Muscle of leg (tissue), 11 donors: ENCODE measurements around the gene GPD2. TPM values are rescaled to one million over a fixed set of nuclear protein-coding genes. Genes with fewer than 3 reads are reported as not detected.

Source experiments
- DNase-seq: peaks from one replicate; pipeline ENCODE4 v3.0.0; 2013
- H3K27ac ChIP-seq: one replicate; pipeline ENCODE4 v1.5.1; 2013; ENCODE audit warnings: mild to moderate bottlenecking, low read length, control low read depth
- H3K27me3 ChIP-seq: one replicate; pipeline ENCODE4 v1.6.1; 2013; ENCODE audit warnings: low read length; ENCODE audit not compliant: control insufficient read depth, insufficient read depth
- H3K36me3 ChIP-seq: one replicate; pipeline ENCODE4 v1.6.1; 2013; ENCODE audit warnings: low read length; ENCODE audit not compliant: control insufficient read depth, insufficient read depth
- H3K4me1 ChIP-seq: one replicate; pipeline ENCODE4 v1.6.1; 2013; ENCODE audit warnings: low read length; ENCODE audit not compliant: control insufficient read depth, insufficient read depth
- H3K4me3 ChIP-seq: one replicate; pipeline ENCODE4 v1.5.1; 2013; ENCODE audit warnings: low read length, control low read depth
- H3K9me3 ChIP-seq: replicated peaks from 2 replicates; pipeline ENCODE4 v1.6.1; 2013; ENCODE audit warnings: low read depth, low read length; ENCODE audit not compliant: control insufficient read depth
- WGBS: methylation state at CpG from one replicate; pipeline ENCODE4 v1.1.5; 2013; ENCODE audit warnings: missing lambda C conversion rate; ENCODE audit not compliant: insufficient coverage; 5-methylcytosine and 5-hydroxymethylcytosine counted together
- polyA plus RNA-seq, 8 donors: library from polyadenylated mRNA; unstranded; fragments of 120-200 nt; gene quantifications; one replicate each; pipeline versions ENCODE4 v1.2.1 to v1.2.3, GENCODE V29; 2013; ENCODE audit warnings: inconsistent platforms in 1 of 8, low replicate concordance in 1 of 8; ENCODE audit not compliant: insufficient read length in 8 of 8, insufficient read depth in 1 of 8
- total RNA-seq: library from RNA; stranded (reverse); fragments of 120-200 nt; gene quantifications from one replicate; pipeline ENCODE4 v1.2.4, GENCODE V29; 2013

The GPD2 gene
- total and polyA plus RNA-seq, 9 donors, result 8.0 to 20.7 (median 11.2) TPM

GRCh38 chr2:156455361-156455975, 19.3 kb downstream of the GPD2 start:
- no peak for DNase-seq
- no peaks in the 10 kb centered on the region for H3K36me3 ChIP-seq
- H3K4me3 ChIP-seq, result no peak overlapping the region
- WGBS, result no CpG with 5 or more reads among the region's 2 CpGs
- no peak overlapping the region for H3K27ac ChIP-seq
- no peaks in the 10 kb centered on the region for H3K27me3 ChIP-seq
- peaks cover 2% of the 10 kb centered on the region for H3K9me3 ChIP-seq
- peaks cover 4% of the 10 kb centered on the region for H3K4me1 ChIP-seq

DNA sequence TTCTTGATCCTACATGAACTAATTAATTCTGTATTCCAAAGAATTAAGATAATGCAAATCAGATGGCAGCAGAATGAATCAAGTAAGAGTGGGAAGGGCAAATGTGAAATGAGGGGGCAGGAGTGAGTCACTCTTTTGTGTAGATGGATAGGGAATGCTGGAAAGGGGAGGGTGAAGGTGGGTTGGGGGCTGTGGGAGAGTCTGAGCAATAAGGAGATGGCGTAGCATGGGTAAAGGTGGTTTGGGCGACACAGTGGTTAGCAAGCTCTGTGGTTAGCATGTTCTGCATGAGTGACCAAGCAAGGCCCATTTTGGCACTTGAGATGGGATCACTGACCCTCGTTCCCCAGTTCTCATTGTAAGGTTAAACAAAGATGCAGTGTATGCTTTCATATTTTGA, 20.4 kb downstream of the GPD2 start:
- Histone ChIP-seq H3K4me1 (peaks cover 4% of the 10 kb centered on the region), H3K27me3 (no peaks in the 10 kb centered on the region), H3K9me3 (peaks cover 2% of the 10 kb centered on the region), H3K36me3 (no peaks in the 10 kb centered on the region), H3K4me3 (no peak overlapping the region), H3K27ac (no peak overlapping the region)
- no peak for DNase-seq
- 93% methylated on average over 2 of the region's 3 CpGs for WGBS

DNA sequence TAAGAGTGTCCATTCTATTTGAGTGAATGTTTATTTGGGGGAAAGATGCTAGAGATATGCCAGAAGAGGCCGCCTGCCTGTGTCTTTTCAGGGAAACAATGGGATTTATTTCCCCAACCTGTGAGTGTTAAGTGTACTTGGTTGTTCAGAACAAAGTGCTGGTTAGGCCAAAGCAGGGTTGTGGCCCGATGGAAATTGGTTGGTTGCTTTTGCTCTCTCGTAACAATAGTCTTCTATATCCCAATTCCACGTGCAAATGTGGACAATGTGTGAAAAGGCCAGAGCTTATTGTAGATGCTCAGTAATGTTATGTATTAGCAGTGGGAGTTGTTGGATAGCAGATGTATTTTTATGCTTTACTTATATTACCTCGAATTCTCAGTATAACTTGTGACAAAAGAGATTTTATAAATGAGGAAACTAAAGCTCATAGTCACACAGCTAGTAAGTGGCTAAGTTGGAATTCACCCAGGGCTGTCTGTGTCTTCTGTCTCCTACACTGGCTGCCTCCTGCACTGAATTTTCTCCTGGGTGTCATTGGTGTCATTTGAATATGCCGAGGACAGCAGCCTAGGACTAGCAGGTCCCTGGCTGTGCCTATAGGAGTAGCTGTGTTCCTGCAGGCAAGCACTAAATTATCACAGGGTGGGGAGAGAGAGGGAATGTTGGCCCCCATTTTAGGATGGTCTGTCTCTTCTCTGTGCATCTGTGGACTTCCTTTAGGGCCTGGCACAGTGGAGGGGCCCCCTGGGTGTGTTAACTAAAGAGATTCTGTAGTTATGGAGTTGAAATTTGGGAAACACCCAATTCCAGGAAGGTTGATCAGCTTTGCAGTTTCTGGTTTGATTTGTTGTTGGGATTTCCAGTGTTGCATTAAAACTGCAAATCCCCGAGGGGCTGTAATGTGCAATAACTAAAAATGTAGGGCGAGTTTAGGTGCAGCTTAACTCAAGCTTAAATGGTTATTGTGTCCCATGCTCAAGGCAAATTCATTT, 21.6 kb downstream of the GPD2 start:
- peaks cover 4% of the 10 kb centered on the region for H3K4me1 ChIP-seq
- no peak overlapping the region for H3K4me3 ChIP-seq
- DNase-seq, result peak; percentile 25
- H3K36me3 ChIP-seq, result no peaks in the 10 kb centered on the region
- no peak overlapping the region for H3K27ac ChIP-seq
- 63% methylated on average over 2 of the region's 8 CpGs for WGBS
- H3K27me3 ChIP-seq, result no peaks in the 10 kb centered on the region
- H3K9me3 ChIP-seq, result no peaks in the 10 kb centered on the region

GRCh38 chr2:156459720-156460119, 23.5 kb downstream of the GPD2 start:
- DNase-seq, result no peak
- H3K9me3 ChIP-seq, result no peaks in the 10 kb centered on the region
- H3K4me1 ChIP-seq, result peaks cover 4% of the 10 kb centered on the region
- H3K36me3 ChIP-seq, result no peaks in the 10 kb centered on the region
- H3K4me3 ChIP-seq, result no peak overlapping the region
- 82% methylated on average over 3 of the region's 4 CpGs for WGBS
- H3K27ac ChIP-seq, result no peak overlapping the region
- no peaks in the 10 kb centered on the region for H3K27me3 ChIP-seq

DNA sequence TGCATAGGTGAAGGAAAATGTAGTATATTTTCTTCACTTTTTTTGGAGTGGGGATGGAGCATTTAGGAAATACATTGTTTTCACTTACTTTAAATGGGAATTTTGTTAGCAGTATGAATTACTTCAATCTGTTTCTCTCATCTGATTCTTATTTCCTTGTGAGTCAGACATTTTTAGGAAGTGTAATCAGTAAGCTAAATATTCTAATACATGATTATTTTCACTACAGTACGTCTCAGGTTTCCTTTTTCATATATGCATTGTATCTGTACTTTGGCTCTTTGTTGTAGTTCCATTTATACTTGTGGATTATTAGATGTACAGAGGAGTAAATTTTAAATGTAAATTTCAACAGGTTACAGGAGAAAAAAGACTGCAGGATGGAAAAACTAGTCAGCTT, 27.9 kb downstream of the GPD2 start:
- H3K36me3 ChIP-seq, result no peaks in the 10 kb centered on the region
- H3K9me3 ChIP-seq, result no peaks in the 10 kb centered on the region
- H3K4me1 ChIP-seq, result peaks cover 2% of the 10 kb centered on the region
- H3K27ac ChIP-seq, result no peak overlapping the region
- DNase-seq, result peak; percentile 9
- H3K27me3 ChIP-seq, result no peaks in the 10 kb centered on the region
- no CpG with 5 or more reads among the region's 1 CpG for WGBS
- no peak overlapping the region for H3K4me3 ChIP-seq

- H3K4me1 ChIP-seq, result peaks cover 2% of the 10 kb centered on the region
Observed at GRCh38 chr2:156465573-156465972, 29.4 kb downstream of the GPD2 start.

DNA sequence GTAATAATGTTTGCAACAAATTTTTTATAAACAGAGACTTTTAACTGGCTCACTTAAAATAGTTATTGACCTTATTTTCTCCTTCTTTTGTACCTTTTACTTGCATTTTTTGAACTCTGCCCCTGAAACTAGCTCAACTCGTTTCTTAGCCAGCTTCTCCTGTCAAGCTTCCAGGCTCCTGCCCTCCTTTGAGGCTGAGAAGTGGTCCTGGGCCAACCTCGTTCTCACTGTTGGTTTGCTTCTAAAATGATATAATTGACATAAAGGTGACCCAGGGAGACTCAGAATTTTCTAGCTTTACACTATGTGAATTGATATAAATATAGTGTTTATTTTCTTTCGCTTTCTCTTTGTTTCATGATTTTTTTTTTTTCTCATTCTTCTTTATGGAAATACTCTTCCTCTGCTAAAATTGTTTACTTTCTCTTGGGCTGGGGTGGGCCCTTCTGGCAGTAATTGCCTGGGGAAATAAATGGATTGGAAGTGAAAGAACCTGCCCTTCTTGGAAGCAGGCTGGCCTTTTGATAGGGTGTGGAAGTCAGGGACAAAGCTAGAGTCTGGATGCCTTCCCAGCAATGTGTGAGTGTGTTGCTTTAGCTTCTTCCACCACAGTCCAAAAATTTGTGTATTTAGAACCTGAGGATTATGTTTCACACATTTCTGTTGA, 30.7 kb downstream of the GPD2 start:
- WGBS, result 17% methylated on average over 1 of the region's 3 CpGs
- H3K36me3 ChIP-seq, result no peaks in the 10 kb centered on the region
- H3K27ac ChIP-seq, result peak overlapping the region; percentile 53
- H3K4me3 ChIP-seq, result no peak overlapping the region
- peak; percentile 92 for DNase-seq
- peaks cover 2% of the 10 kb centered on the region for H3K4me1 ChIP-seq
- no peaks in the 10 kb centered on the region for H3K27me3 ChIP-seq
- H3K9me3 ChIP-seq, result no peaks in the 10 kb centered on the region

More at GRCh38 chr2:156465573-156465972, 29.4 kb downstream of the GPD2 start:
- Histone ChIP-seq H3K27ac (no peak overlapping the region), H3K4me3 (no peak overlapping the region), H3K36me3 (no peaks in the 10 kb centered on the region), H3K9me3 (no peaks in the 10 kb centered on the region), H3K27me3 (no peaks in the 10 kb centered on the region)
- no peak for DNase-seq
- no CpG with 5 or more reads among the region's 2 CpGs for WGBS

- no peak for DNase-seq
- Histone ChIP-seq H3K4me3 (no peak overlapping the region), H3K36me3 (no peaks in the 10 kb centered on the region), H3K27ac (no peak overlapping the region), H3K27me3 (no peaks in the 10 kb centered on the region), H3K9me3 (no peaks in the 10 kb centered on the region), H3K4me1 (peaks cover 2% of the 10 kb centered on the region)
- WGBS, result 36% methylated on average over 6 of the region's 8 CpGs
Observed at GRCh38 chr2:156470975-156471583, 34.9 kb downstream of the GPD2 start.

GRCh38 chr2:156471762-156472161, 35.6 kb downstream of the GPD2 start:
- no peak overlapping the region for H3K4me3 ChIP-seq
- H3K36me3 ChIP-seq, result no peaks in the 10 kb centered on the region
- peaks cover 2% of the 10 kb centered on the region for H3K4me1 ChIP-seq
- H3K27me3 ChIP-seq, result no peaks in the 10 kb centered on the region
- no peak overlapping the region for H3K27ac ChIP-seq
- H3K9me3 ChIP-seq, result no peaks in the 10 kb centered on the region
- DNase-seq, result no peak

DNA sequence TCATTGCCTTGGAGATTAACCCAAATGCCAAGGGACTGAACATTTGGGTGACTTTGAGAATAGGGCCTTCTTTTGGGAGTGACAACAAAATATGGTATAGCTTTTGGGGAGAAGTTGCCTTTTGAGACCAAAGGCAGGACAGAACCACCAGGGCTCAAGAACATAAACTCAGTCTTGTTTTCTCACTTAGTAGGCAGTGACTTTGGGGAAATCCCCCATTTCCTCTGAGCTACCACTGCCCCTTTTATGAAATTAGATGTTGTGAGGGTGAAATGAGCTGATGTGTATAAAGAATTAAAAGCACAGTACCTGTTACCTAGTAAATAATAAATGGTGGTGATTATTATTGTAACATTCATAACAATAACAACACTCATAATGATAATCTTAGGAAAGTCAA, 36.5 kb downstream of the GPD2 start:
- Histone ChIP-seq H3K36me3 (peaks cover 2% of the 10 kb centered on the region), H3K27ac (no peak overlapping the region), H3K4me1 (no peaks in the 10 kb centered on the region), H3K27me3 (no peaks in the 10 kb centered on the region), H3K4me3 (no peak overlapping the region), H3K9me3 (no peaks in the 10 kb centered on the region)
- DNase-seq, result no peak
